Measurements from ENCODE around the gene MAT1A. TPM values are rescaled to one million over a fixed set of nuclear protein-coding genes. Genes with fewer than 3 reads are reported as not detected.

MAT1A gene
- total RNA-seq, 1 donor from 2014 or later = not detected

Other genes starting within 250 kb of the MAT1A start
- 10.8 and 12.4 TPM in 2 replicates for gene TMEM254, start 211.0 kb downstream of the MAT1A start, total RNA-seq
- not detected in 2 replicates for gene PLAC9, start 156.9 kb downstream of the MAT1A start, total RNA-seq
- 216 and 239 TPM in 2 replicates for gene ANXA11, start 84.1 kb downstream of the MAT1A start, total RNA-seq
- gene DYDC1, start 67.1 kb upstream of the MAT1A start, total RNA-seq = not detected in 2 replicates
- not detected in 2 replicates for gene DYDC2, start 67.1 kb upstream of the MAT1A start, total RNA-seq
- 11.9 and 13.2 TPM in 2 replicates for gene PRXL2A, start 118.9 kb upstream of the MAT1A start, total RNA-seq
- 75.4 and 81.9 TPM in 2 replicates for gene TSPAN14, start 164.7 kb upstream of the MAT1A start, total RNA-seq
- gene SH2D4B, start 248.2 kb upstream of the MAT1A start, total RNA-seq = 0.18 and 0.20 TPM in 2 replicates